Breast epithelium (tissue), 4 donors: Measurements from ENCODE around the gene ACTMAP. TPM values are rescaled to one million over a fixed set of nuclear protein-coding genes. Genes with fewer than 3 reads are reported as not detected.

ENCODE experiments used
- DNase-seq, 2 donors: peaks; one replicate each; pipeline ENCODE4 v3.0.0-alpha.2; 2019; ENCODE audit warnings: low spot score in 2 of 2
- H3K27ac ChIP-seq, 2 donors: fragments of 200-600 bp; sonication (generic) in 1 of 2; one replicate each; pipeline ENCODE4 v1.5.1; 2016 to 2019; ENCODE audit warnings: mild to moderate bottlenecking in 1 of 2
- H3K27me3 ChIP-seq, 2 donors: fragments of 200-600 bp; sonication (generic) in 1 of 2; one replicate each; pipeline versions ENCODE4 v1.5.1 to v1.6.0; 2017 to 2019; ENCODE audit warnings: control low read depth in 1 of 2, mild to moderate bottlenecking in 1 of 2
- H3K36me3 ChIP-seq: fragments of 200-600 bp; one replicate; pipeline ENCODE4 v1.5.1; 2019
- H3K4me1 ChIP-seq, 2 donors: fragments of 200-600 bp; sonication (generic); one replicate each; pipeline ENCODE4 v1.5.1; 2016 to 2019; ENCODE audit warnings: control low read depth in 1 of 2
- H3K4me3 ChIP-seq, 3 donors: fragments of 200-600 bp; sonication (generic); 1 replicate in 2 of 3; 2 replicates in 1 of 3; pipeline ENCODE4 v1.5.1; 2016 to 2019; ENCODE audit warnings: mild to moderate bottlenecking in 3 of 3, moderate library complexity in 2 of 3
- H3K9me3 ChIP-seq, 2 donors: fragments of 200-600 bp; sonication (generic) in 1 of 2; one replicate each; pipeline ENCODE4 v1.5.1; 2016 to 2019; ENCODE audit warnings: control low read depth in 1 of 2
- POLR2A ChIP-seq: fragments of 450-650 bp; IDR thresholded peaks from one replicate; pipeline ENCODE4 v1.6.1; 2016; ENCODE audit warnings: antibody characterized with exemption, mild to moderate bottlenecking, moderate library complexity
- POLR2AphosphoS5 ChIP-seq, 3 donors: sonication (generic); formaldehyde crosslinking; IDR thresholded peaks; one replicate each; pipeline ENCODE4 v1.6.1; 2017; ENCODE audit warnings: antibody characterized with exemption in 3 of 3
- intact Hi-C: fragments of 100-400 bp; cut with DNase I; formaldehyde crosslinking; loops from one replicate; pipeline ENCODE4 v1.15.1; 2023; ENCODE audit warnings: low total_unique reads
- total RNA-seq, 3 donors: library from RNA; depleted of rRNA; stranded (reverse); fragments of >200 nt; gene quantifications; one replicate each; pipeline ENCODE4 v1.1.0, GENCODE V29; 2016
- TF ChIP-seq, protein P1 (sequence below), 3 donors: fragments of 450-650 bp; IDR thresholded peaks; one replicate each; pipeline ENCODE4 v1.5.1; 2016 to 2017; ENCODE audit warnings: antibody characterized with exemption in 3 of 3, mild to moderate bottlenecking in 3 of 3, moderate library complexity in 3 of 3

ACTMAP gene
- total RNA-seq, 3 donors from 2014 or later: 2.6 to 3.2 (median 2.9) TPM

DNA sequence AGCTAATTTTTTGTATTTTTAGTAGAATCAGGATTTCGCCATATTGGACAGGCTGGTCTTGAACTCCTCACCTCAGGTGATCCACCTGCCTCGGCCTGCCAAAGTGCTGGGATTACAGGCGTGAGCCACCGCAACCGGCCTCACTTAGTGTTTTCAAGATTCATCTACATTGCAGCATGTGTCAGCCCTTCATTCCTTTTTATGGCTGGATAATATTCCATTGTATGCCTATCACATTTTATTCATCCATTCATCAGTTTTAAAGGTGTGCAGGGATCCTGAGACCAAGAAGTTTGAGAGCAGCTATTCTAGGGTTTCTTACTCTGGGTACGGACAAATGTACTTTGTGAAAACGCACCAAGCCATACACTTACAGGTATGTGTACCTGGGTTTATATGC is 42.7 kb downstream of the ACTMAP start:
- intact Hi-C loops: no loop called here
- no peaks in the 10 kb centered on the region for H3K9me3 ChIP-seq
- H3K27ac ChIP-seq: no peak overlapping the region
- DNase-seq: no peak
- no peaks in the 10 kb centered on the region for H3K27me3 ChIP-seq
- TF ChIP-seq POLR2AphosphoS5 (IDR thresholded peaks at IDR 0.05) (no peak), POLR2A (no peak)
- TF ChIP-seq, protein P1, sequence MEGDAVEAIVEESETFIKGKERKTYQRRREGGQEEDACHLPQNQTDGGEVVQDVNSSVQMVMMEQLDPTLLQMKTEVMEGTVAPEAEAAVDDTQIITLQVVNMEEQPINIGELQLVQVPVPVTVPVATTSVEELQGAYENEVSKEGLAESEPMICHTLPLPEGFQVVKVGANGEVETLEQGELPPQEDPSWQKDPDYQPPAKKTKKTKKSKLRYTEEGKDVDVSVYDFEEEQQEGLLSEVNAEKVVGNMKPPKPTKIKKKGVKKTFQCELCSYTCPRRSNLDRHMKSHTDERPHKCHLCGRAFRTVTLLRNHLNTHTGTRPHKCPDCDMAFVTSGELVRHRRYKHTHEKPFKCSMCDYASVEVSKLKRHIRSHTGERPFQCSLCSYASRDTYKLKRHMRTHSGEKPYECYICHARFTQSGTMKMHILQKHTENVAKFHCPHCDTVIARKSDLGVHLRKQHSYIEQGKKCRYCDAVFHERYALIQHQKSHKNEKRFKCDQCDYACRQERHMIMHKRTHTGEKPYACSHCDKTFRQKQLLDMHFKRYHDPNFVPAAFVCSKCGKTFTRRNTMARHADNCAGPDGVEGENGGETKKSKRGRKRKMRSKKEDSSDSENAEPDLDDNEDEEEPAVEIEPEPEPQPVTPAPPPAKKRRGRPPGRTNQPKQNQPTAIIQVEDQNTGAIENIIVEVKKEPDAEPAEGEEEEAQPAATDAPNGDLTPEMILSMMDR (IDR thresholded peaks at IDR 0.05): no peak
- H3K4me3 ChIP-seq: no peak overlapping the region
- no peaks in the 10 kb centered on the region for H3K36me3 ChIP-seq
- no peaks in the 10 kb centered on the region for H3K4me1 ChIP-seq

DNA sequence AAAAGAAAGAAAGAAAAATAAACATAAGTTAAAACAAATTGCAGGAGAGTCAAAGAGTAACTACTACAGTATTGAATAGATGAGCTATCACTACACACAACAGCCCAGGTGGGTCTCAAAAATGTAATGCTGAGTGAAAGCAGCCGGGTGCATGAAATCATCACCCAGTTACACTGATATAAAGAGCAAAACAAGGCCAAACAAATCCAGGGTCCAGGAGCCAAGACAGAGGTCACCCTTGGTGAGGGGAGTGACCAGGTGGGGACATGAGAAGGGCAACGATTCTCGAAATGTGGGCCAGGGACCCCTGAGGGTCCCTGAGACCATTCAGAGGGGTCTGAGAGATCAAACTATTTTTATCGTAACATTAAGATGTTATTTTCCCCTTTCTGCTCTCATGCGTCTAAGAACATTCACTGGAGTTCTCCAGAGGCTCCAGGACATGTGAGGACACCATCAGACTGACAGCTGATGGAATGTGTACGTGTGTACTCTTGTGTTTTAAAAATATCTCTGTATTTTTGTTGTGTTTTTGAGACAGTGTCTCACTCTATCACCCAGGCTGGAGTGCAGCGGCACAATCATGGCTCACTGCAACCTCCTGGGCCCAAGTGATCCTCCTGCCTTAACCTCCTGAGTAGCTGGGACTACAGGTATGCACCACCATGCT is 44.2 kb downstream of the ACTMAP start:
- Histone ChIP-seq H3K4me1 (no peaks in the 10 kb centered on the region), H3K27ac (no peak overlapping the region), H3K27me3 (no peaks in the 10 kb centered on the region), H3K9me3 (no peaks in the 10 kb centered on the region), H3K36me3 (no peaks in the 10 kb centered on the region), H3K4me3 (no peak overlapping the region)
- DNase-seq: no peak
- TF ChIP-seq, protein P1 (IDR thresholded peaks at IDR 0.05): no peak
- TF ChIP-seq POLR2AphosphoS5 (IDR thresholded peaks at IDR 0.05): no peak
- no peak for TF ChIP-seq POLR2A
- intact Hi-C loops: no loop called here

DNA sequence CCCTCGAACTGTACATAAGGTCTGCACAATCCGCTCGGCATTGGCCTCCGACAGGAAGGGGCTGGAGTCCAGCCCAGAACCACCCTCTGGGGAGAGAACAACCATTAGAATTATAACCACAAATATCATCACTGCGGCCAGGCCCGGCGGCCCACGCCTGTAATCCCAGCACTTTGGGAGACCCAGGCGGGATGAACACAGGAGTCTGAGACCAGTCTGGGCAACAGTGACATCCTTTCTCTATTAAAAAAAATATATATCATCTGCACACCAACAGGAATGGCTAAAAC is 45.0 kb downstream of the ACTMAP start:
- Histone ChIP-seq H3K27ac (no peak overlapping the region), H3K27me3 (no peaks in the 10 kb centered on the region), H3K36me3 (no peaks in the 10 kb centered on the region), H3K4me3 (no peak overlapping the region), H3K4me1 (no peaks in the 10 kb centered on the region), H3K9me3 (no peaks in the 10 kb centered on the region)
- TF ChIP-seq POLR2AphosphoS5 (IDR thresholded peaks at IDR 0.05) (no peak), POLR2A (no peak)
- TF ChIP-seq, protein P1 (IDR thresholded peaks at IDR 0.05): no peak
- no peak for DNase-seq
- intact Hi-C loops: no loop called here

DNA sequence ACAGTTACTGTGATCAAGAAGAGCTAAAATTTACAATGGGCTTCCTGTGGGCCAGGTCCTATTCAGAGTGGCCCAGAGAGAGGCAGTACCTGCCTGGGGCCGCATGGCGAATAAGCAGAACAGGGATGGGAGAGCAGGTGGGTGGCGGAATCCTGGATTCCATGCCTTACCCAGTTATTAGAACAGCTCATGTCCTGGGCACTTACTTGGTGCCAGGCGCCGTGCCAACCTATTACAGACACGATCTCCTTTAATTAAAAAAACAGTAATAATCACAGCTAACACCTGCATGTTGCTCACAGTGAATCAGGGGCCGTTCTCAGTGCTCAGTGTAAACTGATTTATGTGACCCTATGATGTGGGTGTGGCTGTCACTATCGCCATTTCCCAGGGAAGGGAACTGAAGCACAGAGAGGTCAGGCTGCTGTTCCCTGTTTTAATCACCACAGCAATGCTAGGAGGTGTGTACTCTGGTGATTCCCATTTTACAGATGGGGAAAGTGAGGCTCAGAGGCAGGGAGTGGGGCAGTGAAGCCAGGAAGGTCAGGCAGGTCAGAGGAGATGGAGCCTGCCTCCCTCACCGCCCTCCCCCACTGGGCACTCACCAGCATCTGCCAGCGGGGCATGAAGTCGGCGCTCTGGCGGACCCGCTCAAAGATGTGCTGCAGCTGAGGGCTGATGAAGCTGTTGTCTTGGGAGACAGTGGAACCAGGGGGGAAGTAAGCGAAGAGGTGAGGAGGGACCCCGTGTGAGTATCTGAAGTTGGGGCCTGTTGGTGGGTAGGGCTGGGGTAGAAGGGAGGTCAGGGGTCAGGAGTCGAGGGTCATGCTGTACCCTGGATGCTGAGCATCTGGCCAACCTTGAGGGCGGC is 45.6 kb downstream of the ACTMAP start:
- H3K27ac ChIP-seq: no peak overlapping the region
- H3K9me3 ChIP-seq: no peaks in the 10 kb centered on the region
- intact Hi-C loops: no loop called here
- TF ChIP-seq POLR2AphosphoS5 (IDR thresholded peaks at IDR 0.05) (no peak), POLR2A (no peak)
- TF ChIP-seq, protein P1 (IDR thresholded peaks at IDR 0.05): no peak
- H3K4me3 ChIP-seq: no peak overlapping the region
- no peaks in the 10 kb centered on the region for H3K27me3 ChIP-seq
- no peaks in the 10 kb centered on the region for H3K4me1 ChIP-seq
- no peaks in the 10 kb centered on the region for H3K36me3 ChIP-seq
- DNase-seq: no peak

DNA sequence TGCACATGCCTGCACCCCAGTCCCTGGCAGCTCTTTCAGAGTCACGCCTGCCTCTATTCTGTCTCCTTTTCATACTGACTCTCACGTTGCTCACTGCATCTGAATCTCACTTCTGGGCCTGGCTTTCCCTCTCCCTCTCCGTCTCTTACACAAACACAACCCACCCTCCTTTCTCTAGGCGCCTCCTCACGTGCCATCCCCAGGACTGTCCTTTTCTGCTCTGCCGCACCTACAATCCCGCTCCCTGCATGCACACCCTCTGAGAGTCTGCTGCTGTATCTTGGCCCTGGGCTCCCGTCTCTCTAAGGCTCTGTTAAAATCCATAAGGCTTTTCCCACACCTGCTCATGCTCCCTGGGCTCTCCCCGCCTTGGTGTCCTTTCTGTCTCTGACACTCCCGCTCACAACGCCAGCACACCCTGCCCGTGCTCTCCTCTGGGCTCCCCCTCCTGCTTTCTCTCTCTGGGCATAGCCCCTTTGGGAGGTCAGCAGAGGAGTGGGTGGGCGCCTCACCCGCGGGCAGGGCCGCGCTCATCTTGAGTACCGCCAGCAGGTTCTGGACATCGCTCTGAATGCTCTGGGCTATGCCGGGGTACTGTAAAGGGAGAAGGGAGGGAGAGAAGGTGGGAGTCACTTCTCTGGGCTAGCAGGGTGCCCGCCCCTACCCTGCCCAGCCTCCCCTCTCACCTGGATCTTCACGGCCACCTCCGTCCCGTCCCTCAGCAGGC is 47.1 kb downstream of the ACTMAP start:
- Histone ChIP-seq H3K27me3 (no peaks in the 10 kb centered on the region), H3K4me1 (no peaks in the 10 kb centered on the region), H3K27ac (no peak overlapping the region), H3K36me3 (no peaks in the 10 kb centered on the region), H3K4me3 (no peak overlapping the region), H3K9me3 (no peaks in the 10 kb centered on the region)
- intact Hi-C loops: no loop called here
- DNase-seq: no peak
- TF ChIP-seq, protein P1 (IDR thresholded peaks at IDR 0.05): no peak
- TF ChIP-seq POLR2A (no peak), POLR2AphosphoS5 (IDR thresholded peaks at IDR 0.05) (no peak)
